ENCODE results near the gene IGHMBP2.

- TF ChIP-seq POLR2A (IDR thresholded peaks at IDR 0.05; ENCODE audit: low read depth, low read length) (no peak), POLR2AphosphoS5 (IDR thresholded peaks at IDR 0.05; ENCODE audit: low read depth, low read length) (no peak)
Measured at GRCh38 chr11:68913188-68913587, 9.5 kb downstream of the IGHMBP2 start.

All from GM12892 (cell line).